Glomerular endothelial cell (primary cell): ENCODE data around the gene ZNF219. TPM values are rescaled to one million over a fixed set of nuclear protein-coding genes. Genes with fewer than 3 reads are reported as not detected.
"Not testable (repeated sequence)": the region's sequence is repeated elsewhere in the genome, so short reads cannot be mapped to it uniquely, and the experiment has no call there.

ENCODE experiments used
- DNase-seq: peaks from one replicate; pipeline ENCODE4 v3.0.0-alpha.2; 2011; ENCODE audit warnings: low read depth, low spot score; ENCODE audit errors: extremely low read depth
- total RNA-seq: library from RNA; depleted of rRNA; stranded (reverse); fragments of >200 nt; gene quantifications from 2 replicates; pipeline ENCODE4 v1.2.3, GENCODE V29; 2015

The ZNF219 gene
- total RNA-seq, 1 donor from 2014 or later = 20.9 TPM

GRCh38 chr14:21049271-21049673, 49.2 kb downstream of the ZNF219 start:
- no peak for DNase-seq

- no peak for DNase-seq
Measured at GRCh38 chr14:21048638-21049037, 49.8 kb downstream of the ZNF219 start.

- DNase-seq = no peak
Measured at GRCh38 chr14:21047378-21047781, 51.1 kb downstream of the ZNF219 start.

- DNase-seq = no peak
Measured at GRCh38 chr14:21043974-21044618, 54.4 kb downstream of the ZNF219 start.

- no peak for DNase-seq
Measured at GRCh38 chr14:21043387-21043973, 55.0 kb downstream of the ZNF219 start.

- DNase-seq = no peak
Measured at GRCh38 chr14:21042918-21043317, 55.5 kb downstream of the ZNF219 start.

- no peak for DNase-seq
Measured at GRCh38 chr14:21041676-21042433, 56.6 kb downstream of the ZNF219 start, which contains the start of gene RNASE7. Gene RNASE7, plus strand, starts transcription at chr14:21042362. Its CDS starts 631 bp downstream, at chr14:21042993.

GRCh38 chr14:21040941-21041340, 57.5 kb downstream of the ZNF219 start:
- DNase-seq = not testable (repeated sequence)

GRCh38 chr14:21040370-21040925, 58.0 kb downstream of the ZNF219 start:
- DNase-seq = no peak

Other genes with a start within 250 kb of the ZNF219 start
- not detected in 2 replicates for gene RNASE3, start 207.3 kb downstream of the ZNF219 start, total RNA-seq
- gene RNASE2, start 143.2 kb downstream of the ZNF219 start, total RNA-seq = not detected in 2 replicates
- 47.3 and 62.2 TPM in 2 replicates for gene METTL17, start 108.7 kb downstream of the ZNF219 start, total RNA-seq
- gene SLC39A2, start 99.4 kb downstream of the ZNF219 start, total RNA-seq = not detected in 2 replicates
- gene NDRG2, start 73.6 kb downstream of the ZNF219 start, total RNA-seq = 2.6 and 3.1 TPM in 2 replicates
- gene TPPP2, start 68.4 kb downstream of the ZNF219 start, total RNA-seq = not detected in 2 replicates
- gene RNASE13, start 63.8 kb downstream of the ZNF219 start, total RNA-seq = not detected in 2 replicates
- not detected in 2 replicates for gene RNASE7, start 56.3 kb downstream of the ZNF219 start, total RNA-seq
- gene RNASE8, start 40.8 kb downstream of the ZNF219 start, total RNA-seq = not detected in 2 replicates
- 20.4 and 22.0 TPM in 2 replicates for gene ARHGEF40, start 28.4 kb downstream of the ZNF219 start, total RNA-seq
- gene TMEM253, start 2.4 kb upstream of the ZNF219 start, total RNA-seq = 0.19 TPM in 1 of 2 replicates, not detected in the other
- not detected in 2 replicates for gene OR5AU1, start 57.4 kb upstream of the ZNF219 start, total RNA-seq
- gene HNRNPC, start 170.8 kb upstream of the ZNF219 start, total RNA-seq = 537 and 719 TPM in 2 replicates
- not detected in 2 replicates for gene RPGRIP1, start 181.4 kb upstream of the ZNF219 start, total RNA-seq